Activated CD8-positive, alpha-beta memory T cell treated with anti-CD3 and anti-CD28 coated beads, Interleukin-2, amount 10 ng/mL, durations not matched to agents 7 days and 5 days (primary cell): Measurements from ENCODE around the gene ULK4. TPM values are rescaled to one million over a fixed set of nuclear protein-coding genes. Genes with fewer than 3 reads are reported as not detected.

ENCODE experiments used
- ATAC-seq: fragments of 150-1000 bp; cut with Tn5 transposase; one replicate; pipeline ENCODE4 v1.10.0; 2021; ENCODE audit warnings: moderate library complexity
- CTCF ChIA-PET: fragments of 350-600 bp; sonication (Branson Sonifier 250); formaldehyde crosslinking; loops from one replicate; lab custom pipeline; 2021; ENCODE audit warnings: antibody characterized with exemption; lab: Charles Lee
- DNase-seq: peaks from one replicate; pipeline ENCODE4 v3.0.0-alpha.2; 2020
- H3K27ac Mint-ChIP-seq: one replicate; pipeline ENCODE4 v1.8.0; 2021; ENCODE audit warnings: mild to moderate bottlenecking, mixed read lengths
- H3K27me3 Mint-ChIP-seq: one replicate; pipeline ENCODE4 v1.8.0; 2021; ENCODE audit warnings: mixed read lengths
- H3K36me3 Mint-ChIP-seq: one replicate; pipeline ENCODE4 v1.8.0; 2021; ENCODE audit warnings: mild to moderate bottlenecking, mixed read lengths
- H3K4me1 Mint-ChIP-seq: one replicate; pipeline ENCODE4 v1.8.0; 2021; ENCODE audit warnings: mixed read lengths
- H3K4me3 Mint-ChIP-seq: one replicate; pipeline ENCODE4 v1.8.0; 2021; ENCODE audit warnings: mild to moderate bottlenecking, moderate library complexity, mixed read lengths
- H3K9me3 Mint-ChIP-seq: one replicate; pipeline ENCODE4 v1.8.0; 2022; ENCODE audit warnings: low read depth, mixed read lengths
- total RNA-seq, 2 experiments: library from RNA; stranded (reverse); gene quantifications; one replicate each; pipeline ENCODE4 v1.2.3, GENCODE V29; 2021

ULK4 gene
- total RNA-seq, 2 experiments from 2014 or later: 9.5 to 13.3 TPM

GRCh38 chr3:41250825-41251224 lies 711.1 kb downstream of the ULK4 start:
- Mint-ChIP-seq H3K4me1 (no peaks in the 10 kb centered on the region), H3K27me3 (no peaks in the 10 kb centered on the region), H3K27ac (no peak overlapping the region), H3K9me3 (no peaks in the 10 kb centered on the region), H3K36me3 (no peaks in the 10 kb centered on the region), H3K4me3 (no peak overlapping the region)
- CTCF ChIA-PET: interaction anchor here (0.6 kb wide), 1 partner anchor 625 kb away, joined by 3 read pairs; no protein-coding TSS in a partner anchor
- ATAC-seq: no peak
- no peak for DNase-seq

GRCh38 chr3:41249318-41249717 lies 712.6 kb downstream of the ULK4 start:
- DNase-seq (no peak), ATAC-seq (no peak)
- Mint-ChIP-seq H3K36me3 (no peaks in the 10 kb centered on the region), H3K27ac (no peak overlapping the region), H3K4me3 (no peak overlapping the region), H3K9me3 (no peaks in the 10 kb centered on the region), H3K4me1 (no peaks in the 10 kb centered on the region), H3K27me3 (no peaks in the 10 kb centered on the region)
- CTCF ChIA-PET: no interaction called here

- H3K36me3 Mint-ChIP-seq: no peaks in the 10 kb centered on the region
- DNase-seq (no peak), ATAC-seq (no peak)
- CTCF ChIA-PET: no interaction called here
- no peaks in the 10 kb centered on the region for H3K27me3 Mint-ChIP-seq
- no peaks in the 10 kb centered on the region for H3K4me1 Mint-ChIP-seq
- no peaks in the 10 kb centered on the region for H3K9me3 Mint-ChIP-seq
- no peak overlapping the region for H3K4me3 Mint-ChIP-seq
- H3K27ac Mint-ChIP-seq: no peak overlapping the region
Measured at GRCh38 chr3:41248525-41248924, 713.4 kb downstream of the ULK4 start.

- ATAC-seq: no peak
- no peaks in the 10 kb centered on the region for H3K9me3 Mint-ChIP-seq
- no peaks in the 10 kb centered on the region for H3K36me3 Mint-ChIP-seq
- H3K4me1 Mint-ChIP-seq: no peaks in the 10 kb centered on the region
- no peaks in the 10 kb centered on the region for H3K27me3 Mint-ChIP-seq
- CTCF ChIA-PET: no interaction called here
- no peak overlapping the region for H3K4me3 Mint-ChIP-seq
- H3K27ac Mint-ChIP-seq: no peak overlapping the region
- DNase-seq: no peak
Measured at GRCh38 chr3:41247055-41248004, 714.6 kb downstream of the ULK4 start.

GRCh38 chr3:41244620-41245336 lies 717.1 kb downstream of the ULK4 start:
- CTCF ChIA-PET: no interaction called here
- ATAC-seq: no peak

GRCh38 chr3:41243183-41243582 lies 718.7 kb downstream of the ULK4 start:
- H3K27ac Mint-ChIP-seq: no peak overlapping the region
- no peaks in the 10 kb centered on the region for H3K9me3 Mint-ChIP-seq
- CTCF ChIA-PET: no interaction called here
- ATAC-seq (no peak), DNase-seq (no peak)
- H3K27me3 Mint-ChIP-seq: no peaks in the 10 kb centered on the region
- H3K4me3 Mint-ChIP-seq: no peak overlapping the region
- peaks cover 21% of the 10 kb centered on the region for H3K36me3 Mint-ChIP-seq
- no peaks in the 10 kb centered on the region for H3K4me1 Mint-ChIP-seq

More at GRCh38 chr3:41244620-41245336, 717.1 kb downstream of the ULK4 start:
- Mint-ChIP-seq H3K27ac (no peak overlapping the region), H3K36me3 (peaks cover 5% of the 10 kb centered on the region), H3K4me1 (no peaks in the 10 kb centered on the region), H3K27me3 (no peaks in the 10 kb centered on the region), H3K9me3 (no peaks in the 10 kb centered on the region), H3K4me3 (no peak overlapping the region)
- DNase-seq: no peak

- Mint-ChIP-seq H3K27me3 (no peaks in the 10 kb centered on the region), H3K36me3 (peaks cover 32% of the 10 kb centered on the region), H3K9me3 (no peaks in the 10 kb centered on the region), H3K27ac (no peak overlapping the region), H3K4me1 (no peaks in the 10 kb centered on the region), H3K4me3 (no peak overlapping the region)
- ATAC-seq (no peak), DNase-seq (no peak)
- CTCF ChIA-PET: no interaction called here
Measured at GRCh38 chr3:41241800-41242571, 719.9 kb downstream of the ULK4 start.

- H3K27ac Mint-ChIP-seq: no peak overlapping the region
- ATAC-seq: no peak
- H3K4me1 Mint-ChIP-seq: no peaks in the 10 kb centered on the region
- no peak for DNase-seq
- H3K27me3 Mint-ChIP-seq: no peaks in the 10 kb centered on the region
- CTCF ChIA-PET: no interaction called here
- H3K36me3 Mint-ChIP-seq: peaks cover 39% of the 10 kb centered on the region
- no peak overlapping the region for H3K4me3 Mint-ChIP-seq
- H3K9me3 Mint-ChIP-seq: no peaks in the 10 kb centered on the region
Measured at GRCh38 chr3:41241161-41241560, 720.7 kb downstream of the ULK4 start.

GRCh38 chr3:41239587-41239986 lies 722.3 kb downstream of the ULK4 start:
- CTCF ChIA-PET: no interaction called here
- DNase-seq: no peak
- Mint-ChIP-seq H3K4me1 (no peaks in the 10 kb centered on the region), H3K27me3 (no peaks in the 10 kb centered on the region), H3K9me3 (no peaks in the 10 kb centered on the region), H3K4me3 (no peak overlapping the region), H3K36me3 (peaks cover 52% of the 10 kb centered on the region), H3K27ac (no peak overlapping the region)
- ATAC-seq: no peak

GRCh38 chr3:41237907-41238306 lies 724.0 kb downstream of the ULK4 start:
- Mint-ChIP-seq H3K4me3 (no peak overlapping the region), H3K9me3 (no peaks in the 10 kb centered on the region), H3K36me3 (peaks cover 69% of the 10 kb centered on the region), H3K27ac (no peak overlapping the region), H3K4me1 (no peaks in the 10 kb centered on the region), H3K27me3 (no peaks in the 10 kb centered on the region)
- CTCF ChIA-PET: no interaction called here
- DNase-seq (no peak), ATAC-seq (no peak)

- no peaks in the 10 kb centered on the region for H3K9me3 Mint-ChIP-seq
- H3K27me3 Mint-ChIP-seq: no peaks in the 10 kb centered on the region
- H3K36me3 Mint-ChIP-seq: peaks cover 77% of the 10 kb centered on the region
- no peak overlapping the region for H3K27ac Mint-ChIP-seq
- DNase-seq (no peak), ATAC-seq (no peak)
- CTCF ChIA-PET: no interaction called here
- H3K4me1 Mint-ChIP-seq: no peaks in the 10 kb centered on the region
- no peak overlapping the region for H3K4me3 Mint-ChIP-seq
Measured at GRCh38 chr3:41236228-41236627, 725.7 kb downstream of the ULK4 start.

- H3K27ac Mint-ChIP-seq: no peak overlapping the region
- CTCF ChIA-PET: no interaction called here
- no peak for ATAC-seq
- H3K36me3 Mint-ChIP-seq: peaks cover 82% of the 10 kb centered on the region
- DNase-seq: no peak
- H3K4me3 Mint-ChIP-seq: no peak overlapping the region
- no peaks in the 10 kb centered on the region for H3K27me3 Mint-ChIP-seq
- no peaks in the 10 kb centered on the region for H3K9me3 Mint-ChIP-seq
- H3K4me1 Mint-ChIP-seq: no peaks in the 10 kb centered on the region
Measured at GRCh38 chr3:41234823-41235721, 726.8 kb downstream of the ULK4 start.
